SU-DHL-6 (cell line): ENCODE data around the gene KDELR3.

ENCODE experiments used
- EZH2phosphoT487 ChIP-seq: fragments of 200-600 bp; sonication (generic), shearing (Covaris generic); conservative IDR thresholded peaks from 2 replicates; pipeline ENCODE4 v1.6.1; 2018; ENCODE audit warnings: mild to moderate bottlenecking, antibody characterized with exemption, low read length, moderate library complexity, mixed read lengths
- TF ChIP-seq, protein P1 (sequence below): fragments of 200-600 bp; sonication (generic); IDR thresholded peaks from one replicate; pipeline ENCODE4 v1.5.1; 2017; ENCODE audit warnings: antibody characterized with exemption, mild to moderate bottlenecking, low read length, moderate library complexity; ENCODE audit not compliant: insufficient read depth, poor library complexity, severe bottlenecking

DNA sequence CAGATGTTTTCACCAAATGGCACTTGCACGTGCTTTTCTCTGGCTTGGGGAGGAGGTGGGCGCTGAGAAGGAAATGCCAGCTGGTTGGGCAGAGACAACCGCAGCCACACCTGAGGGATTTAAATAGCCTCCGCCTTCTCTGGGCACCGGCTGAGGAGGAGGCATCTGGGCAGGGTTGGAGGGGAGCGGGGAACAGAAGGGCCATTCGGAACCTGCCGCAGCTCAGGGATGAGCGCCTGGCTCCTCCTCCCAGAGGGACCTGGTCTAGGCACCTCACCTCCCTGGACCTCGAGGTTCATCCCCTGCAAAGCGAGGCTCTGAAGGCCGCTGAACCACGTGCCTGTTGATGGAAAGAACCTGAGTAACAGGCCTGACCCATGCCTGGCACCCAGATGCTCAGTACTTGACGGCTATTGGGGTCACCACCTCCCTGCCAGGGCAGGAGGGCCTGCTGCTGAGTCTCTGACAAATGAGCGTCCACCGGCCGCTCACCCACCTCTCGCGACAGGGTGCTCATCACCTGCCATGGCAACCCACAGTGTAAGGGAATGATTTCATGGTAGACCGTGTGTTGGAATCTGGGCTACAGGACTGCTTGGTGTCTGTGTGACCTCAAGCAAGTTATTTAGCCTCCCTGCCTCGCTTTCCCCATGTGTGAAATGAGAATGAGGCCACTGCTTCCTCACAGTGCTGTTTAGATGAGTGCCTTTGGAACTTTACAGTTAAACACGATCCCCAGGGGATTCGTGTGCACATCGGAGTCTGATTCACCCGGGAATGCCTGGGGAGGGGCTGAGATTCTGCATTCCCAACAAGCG is 2.0 kb upstream of the KDELR3 start:
- TF ChIP-seq, protein P1, sequence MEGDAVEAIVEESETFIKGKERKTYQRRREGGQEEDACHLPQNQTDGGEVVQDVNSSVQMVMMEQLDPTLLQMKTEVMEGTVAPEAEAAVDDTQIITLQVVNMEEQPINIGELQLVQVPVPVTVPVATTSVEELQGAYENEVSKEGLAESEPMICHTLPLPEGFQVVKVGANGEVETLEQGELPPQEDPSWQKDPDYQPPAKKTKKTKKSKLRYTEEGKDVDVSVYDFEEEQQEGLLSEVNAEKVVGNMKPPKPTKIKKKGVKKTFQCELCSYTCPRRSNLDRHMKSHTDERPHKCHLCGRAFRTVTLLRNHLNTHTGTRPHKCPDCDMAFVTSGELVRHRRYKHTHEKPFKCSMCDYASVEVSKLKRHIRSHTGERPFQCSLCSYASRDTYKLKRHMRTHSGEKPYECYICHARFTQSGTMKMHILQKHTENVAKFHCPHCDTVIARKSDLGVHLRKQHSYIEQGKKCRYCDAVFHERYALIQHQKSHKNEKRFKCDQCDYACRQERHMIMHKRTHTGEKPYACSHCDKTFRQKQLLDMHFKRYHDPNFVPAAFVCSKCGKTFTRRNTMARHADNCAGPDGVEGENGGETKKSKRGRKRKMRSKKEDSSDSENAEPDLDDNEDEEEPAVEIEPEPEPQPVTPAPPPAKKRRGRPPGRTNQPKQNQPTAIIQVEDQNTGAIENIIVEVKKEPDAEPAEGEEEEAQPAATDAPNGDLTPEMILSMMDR = no peak
- no peak for TF ChIP-seq EZH2phosphoT487
